Hippocampal formation (tissue), 2 donors: ENCODE results near the gene TBC1D26.
"Not testable (repeated sequence)": the region's sequence is repeated elsewhere in the genome, so short reads cannot be mapped to it uniquely, and the experiment has no call there.

Experiments used
- DNase-seq, 2 donors: peaks; one replicate each; lab custom pipeline; 2025; lab: John Stamatoyannopoulos, UW

TBC1D26 gene

DNA sequence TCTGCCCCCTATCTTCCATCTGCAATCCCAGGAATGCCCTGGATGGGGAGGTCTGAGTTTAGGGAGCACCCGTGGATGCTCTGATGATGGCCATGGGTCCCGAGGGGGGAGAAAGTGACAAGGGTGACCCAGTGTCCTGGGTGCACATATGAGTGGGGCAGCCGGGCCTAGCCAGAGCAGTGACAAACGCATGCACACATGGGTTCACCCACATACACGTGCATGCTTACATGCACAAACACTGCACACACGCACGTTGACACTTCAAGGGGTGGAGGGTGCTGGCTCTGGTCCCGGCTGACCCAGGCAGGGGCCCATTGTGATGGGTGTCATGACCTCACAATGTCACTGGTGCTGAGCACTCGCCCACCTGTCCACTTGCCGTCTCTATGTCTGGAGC lies at the start of gene TBC1D26:
Gene TBC1D26 (plus strand): TSS at position 384 of the 400 bp plus-strand sequence. CDS start 3,066 bp downstream, outside the sequence.
- not testable (repeated sequence) for DNase-seq

DNA sequence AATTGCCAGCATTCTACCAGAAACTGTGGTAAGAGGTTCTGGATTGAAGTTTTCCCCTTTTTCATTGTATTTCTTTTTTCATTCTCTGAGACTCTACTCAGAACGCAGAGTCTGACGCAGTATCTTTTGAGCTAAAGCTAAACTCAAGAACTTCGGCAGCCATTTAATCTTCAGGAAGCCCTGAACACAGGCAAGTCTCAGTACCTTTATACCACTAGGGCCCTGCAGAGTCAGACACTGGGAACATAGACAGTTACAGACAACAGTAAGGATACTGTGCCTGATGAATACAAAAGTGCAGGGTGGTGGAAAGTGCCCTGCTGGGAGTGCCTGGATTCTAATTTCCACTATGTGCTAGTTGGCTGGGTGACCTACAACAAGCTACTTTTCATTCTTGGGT lies 48.9 kb upstream of the TBC1D26 start:
- DNase-seq, result not testable (repeated sequence)

DNA sequence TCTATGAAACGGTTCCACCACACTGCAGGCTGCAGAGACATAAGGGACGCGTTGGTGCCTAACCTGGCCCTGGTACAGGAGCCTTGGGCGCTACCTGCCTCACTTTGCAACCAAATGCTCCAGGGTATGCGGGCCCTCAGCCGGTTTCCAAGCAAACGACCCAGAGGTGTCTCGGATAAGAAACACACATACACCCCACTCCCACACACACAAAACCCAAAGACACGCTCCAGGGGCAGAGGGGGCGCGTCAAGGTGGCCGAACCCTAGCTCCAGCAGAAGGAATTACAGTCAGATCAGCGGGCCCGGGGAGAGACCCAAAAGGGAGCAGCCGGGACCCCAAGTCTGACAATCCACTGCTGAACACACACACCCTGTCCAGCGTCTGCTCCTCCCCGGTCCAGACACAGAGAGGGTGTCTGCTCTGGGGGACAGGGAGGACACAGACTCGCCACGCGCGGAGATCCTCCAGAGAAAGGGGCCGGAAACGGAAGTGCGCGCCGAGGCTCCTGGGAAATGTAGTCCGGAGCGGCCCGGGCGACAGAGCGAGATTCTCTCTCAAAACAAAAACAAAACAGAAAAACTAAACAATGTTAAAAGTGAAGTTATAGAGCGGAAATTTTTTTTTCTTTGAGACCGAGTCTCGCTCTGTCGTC lies 48.1 kb upstream of the TBC1D26 start, which contains the start of gene TRIM16:
Gene TRIM16 (minus strand): TSS at position 488 of the 655 bp plus-strand sequence. CDS start 32,702 bp downstream, outside the sequence.
- DNase-seq, result peak; percentile 30 to 77

DNA sequence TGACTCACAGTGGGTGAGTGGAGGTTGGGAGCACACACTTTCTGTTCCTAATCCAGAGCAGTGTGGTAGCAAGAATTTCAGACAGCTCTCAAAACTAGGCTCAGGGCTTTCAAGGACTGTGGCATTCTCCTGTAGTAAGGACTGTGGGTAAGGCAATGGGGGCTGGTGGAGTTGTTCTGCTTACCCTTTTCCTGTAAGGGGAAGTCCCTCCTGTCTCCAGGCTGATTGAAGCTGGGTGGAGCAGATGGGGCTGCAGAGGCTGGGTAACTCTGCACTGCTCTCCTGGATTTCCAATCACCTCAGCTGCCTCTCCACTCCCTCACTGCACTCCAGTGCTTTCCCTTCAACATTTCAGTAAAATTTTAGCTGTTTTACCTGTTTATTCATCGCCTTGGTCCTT lies 44.6 kb upstream of the TBC1D26 start:
- not testable (repeated sequence) for DNase-seq

DNA sequence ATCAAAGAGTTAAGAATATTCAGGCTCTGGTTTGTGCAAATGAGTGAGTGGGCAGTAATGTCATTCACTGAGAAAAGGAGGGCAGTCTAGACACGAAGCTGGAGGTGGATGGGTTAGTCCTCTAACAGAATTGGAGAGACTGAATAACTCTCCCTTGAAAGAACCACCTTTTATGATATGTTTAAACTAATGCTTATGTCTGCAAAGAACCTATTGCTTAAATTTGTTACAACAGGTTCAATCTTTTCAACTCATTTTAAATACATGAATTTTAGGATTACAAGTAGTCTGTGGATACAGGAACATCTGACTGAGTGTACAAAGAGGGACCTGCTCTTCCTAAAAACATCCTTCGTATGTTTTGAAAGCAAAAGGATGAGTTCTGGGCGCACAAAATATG lies 33.1 kb upstream of the TBC1D26 start:
- DNase-seq, result peak in 1 of 2 donors; percentile 20

DNA sequence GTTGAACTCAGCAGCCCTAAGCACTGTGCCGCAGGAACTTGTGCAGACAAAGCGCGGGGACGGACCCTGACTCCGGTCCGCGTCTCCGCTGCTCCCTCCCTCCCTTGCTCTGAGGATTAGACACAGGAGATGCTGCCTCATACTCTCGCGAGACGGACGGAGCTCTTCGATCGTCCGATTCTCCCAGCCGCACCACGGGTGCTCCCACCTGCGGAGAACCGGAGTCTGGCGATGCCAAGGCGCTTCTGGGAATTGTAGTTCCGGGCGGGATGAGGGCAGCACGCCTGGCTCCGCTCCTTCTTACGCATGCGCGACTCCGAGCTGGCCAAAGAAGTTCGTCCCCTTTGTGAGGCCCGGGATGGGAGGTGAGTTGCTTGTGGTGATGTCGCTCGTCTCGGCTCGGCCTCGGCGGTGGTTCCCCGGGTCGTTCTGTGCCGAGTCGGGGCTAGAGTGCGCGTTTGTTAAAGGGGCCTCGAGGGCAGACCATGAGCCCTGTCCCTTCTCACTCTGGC lies 32.6 kb upstream of the TBC1D26 start, which contains the start of gene ZNF286A:
Gene ZNF286A (plus strand): TSS at position 340 of the 512 bp plus-strand sequence. CDS start 578 bp downstream, outside the sequence.
- DNase-seq, result peak; percentile 98 to 99

DNA sequence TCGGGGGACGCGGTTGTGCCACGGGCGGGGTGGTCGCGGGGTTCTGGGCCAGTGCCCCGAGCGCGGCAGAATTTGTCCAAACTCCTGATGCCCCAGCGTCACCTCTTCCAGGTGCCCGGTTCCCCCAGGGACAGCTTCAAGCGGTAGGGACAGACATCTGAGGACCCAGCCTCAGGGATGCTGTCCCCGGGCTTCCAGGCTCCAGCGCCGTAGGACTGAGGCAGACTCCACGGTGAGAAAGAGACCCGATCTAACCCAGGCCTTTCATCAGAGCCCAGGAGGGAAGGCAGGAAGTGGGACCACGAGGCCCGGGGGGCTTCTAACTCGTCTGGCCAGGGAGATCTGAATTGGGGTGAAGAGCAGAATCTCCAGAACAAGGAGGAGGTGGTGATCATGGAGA lies 32.1 kb upstream of the TBC1D26 start:
- DNase-seq, result not testable (repeated sequence)

DNA sequence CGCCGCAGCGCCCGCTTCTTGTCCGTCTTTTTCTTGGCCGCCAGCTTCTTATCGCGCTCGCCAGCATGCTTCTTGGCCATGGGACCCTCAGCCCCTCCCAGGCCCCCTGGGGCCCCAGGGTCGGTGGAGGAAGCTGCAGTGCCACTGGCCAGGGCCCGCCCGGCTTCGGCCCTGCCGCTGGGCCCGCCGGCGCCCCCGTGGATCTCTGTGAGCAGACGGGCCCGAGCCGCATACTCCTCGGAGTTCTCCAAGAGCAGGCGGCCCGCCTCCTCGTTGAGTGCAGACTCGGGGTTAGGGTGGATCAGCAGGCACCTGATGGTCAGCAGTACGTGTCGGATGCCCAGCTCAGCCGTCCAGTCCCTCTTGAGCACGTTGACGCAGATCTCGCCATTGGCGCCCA lies 27.8 kb upstream of the TBC1D26 start:
- DNase-seq, result not testable (repeated sequence)

DNA sequence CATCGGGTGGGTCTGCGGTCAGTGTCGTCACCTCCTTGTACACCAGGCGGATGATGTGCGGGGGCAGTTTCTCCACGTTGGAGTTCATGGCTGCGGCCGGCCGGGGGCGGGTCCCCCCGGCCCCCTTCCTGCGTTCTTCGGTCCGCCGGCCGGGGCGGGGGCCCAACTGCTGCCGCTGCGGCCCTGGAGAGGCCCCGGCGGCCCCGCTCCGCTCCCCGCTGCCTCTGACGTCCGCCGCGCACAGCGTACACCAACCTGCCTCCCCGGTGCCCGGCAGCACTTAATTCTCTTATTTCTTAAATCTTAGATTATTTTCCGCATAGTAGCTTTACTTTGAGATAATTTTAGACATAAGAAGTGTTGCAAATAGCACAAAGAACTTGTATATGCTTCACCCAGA lies 27.3 kb upstream of the TBC1D26 start:
- DNase-seq, result not testable (repeated sequence)

DNA sequence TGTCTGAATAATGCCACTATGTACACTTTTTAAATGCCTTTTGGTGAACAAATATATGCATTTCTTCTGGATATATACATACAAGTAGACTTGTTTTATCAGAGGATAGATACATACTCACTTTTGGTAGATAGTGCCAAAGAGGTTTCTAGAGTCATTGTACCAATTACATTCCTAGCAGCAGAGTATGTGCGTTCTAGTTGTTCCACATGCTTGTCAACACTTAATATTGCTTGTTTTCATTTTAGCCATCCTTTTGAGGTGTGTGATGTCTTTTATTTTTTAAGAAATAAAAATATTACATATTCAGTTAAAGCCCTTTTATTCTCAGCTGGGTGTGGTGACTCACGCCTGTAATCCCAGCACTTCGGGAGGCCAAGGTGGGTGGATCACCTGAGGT lies 23.2 kb upstream of the TBC1D26 start:
- not testable (repeated sequence) for DNase-seq

DNA sequence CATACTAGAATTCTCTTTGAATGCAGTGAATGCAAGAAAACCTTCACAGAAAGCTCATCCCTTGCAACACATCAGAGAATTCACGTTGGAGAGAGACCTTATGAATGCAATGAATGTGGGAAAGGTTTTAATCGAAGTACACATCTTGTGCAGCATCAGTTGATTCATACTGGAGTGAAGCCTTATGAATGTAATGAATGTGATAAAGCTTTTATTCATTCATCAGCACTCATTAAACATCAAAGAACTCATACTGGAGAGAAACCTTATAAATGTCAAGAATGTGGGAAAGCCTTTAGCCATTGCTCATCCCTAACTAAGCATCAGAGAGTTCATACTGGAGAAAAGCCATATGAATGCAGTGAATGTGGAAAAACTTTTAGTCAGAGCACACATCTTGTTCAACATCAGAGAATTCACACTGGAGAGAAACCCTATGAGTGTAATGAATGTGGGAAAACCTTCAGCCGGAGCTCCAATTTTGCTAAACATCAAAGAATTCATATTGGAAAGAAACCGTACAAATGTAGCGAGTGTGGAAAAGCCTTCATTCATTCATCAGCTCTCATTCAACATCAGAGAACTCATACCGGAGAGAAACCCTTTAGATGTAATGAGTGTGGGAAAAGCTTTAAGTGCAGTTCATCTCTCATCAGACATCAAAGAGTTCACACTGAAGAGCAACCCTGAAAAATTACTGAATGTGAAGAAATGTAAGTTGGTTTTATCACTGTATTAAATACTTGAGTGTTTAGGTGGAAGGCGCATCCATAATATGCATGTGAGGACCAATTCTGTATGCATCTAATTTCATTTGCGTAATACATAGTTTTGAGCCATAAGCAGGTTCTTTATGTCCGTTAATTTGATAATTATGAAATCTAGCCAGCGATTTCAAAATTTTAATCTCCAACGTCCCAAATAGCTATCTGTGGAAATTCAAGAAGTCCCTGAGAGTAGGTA lies 15.2 kb upstream of the TBC1D26 start:
- DNase-seq, result not testable (repeated sequence)

DNA sequence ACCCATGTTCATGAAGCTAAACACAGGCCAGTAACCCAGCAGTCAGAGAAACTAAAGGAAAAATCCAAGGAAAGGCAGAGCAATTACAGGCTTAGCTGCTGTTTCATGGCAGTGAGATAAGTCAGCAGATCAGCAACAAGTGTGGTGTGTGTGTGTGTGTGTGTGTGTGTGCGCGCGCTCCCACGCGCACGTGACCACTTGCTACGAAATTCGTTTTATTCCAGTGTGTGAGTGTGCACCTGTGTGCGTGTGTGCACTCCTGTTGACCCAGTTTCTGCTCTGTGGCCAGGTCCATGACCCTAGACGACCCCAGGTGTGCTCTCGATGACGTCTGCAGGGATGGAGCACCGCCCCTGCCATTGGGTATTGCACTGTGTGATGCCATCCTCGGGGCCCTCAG lies 1.5 kb upstream of the TBC1D26 start:
- DNase-seq, result not testable (repeated sequence)

DNA sequence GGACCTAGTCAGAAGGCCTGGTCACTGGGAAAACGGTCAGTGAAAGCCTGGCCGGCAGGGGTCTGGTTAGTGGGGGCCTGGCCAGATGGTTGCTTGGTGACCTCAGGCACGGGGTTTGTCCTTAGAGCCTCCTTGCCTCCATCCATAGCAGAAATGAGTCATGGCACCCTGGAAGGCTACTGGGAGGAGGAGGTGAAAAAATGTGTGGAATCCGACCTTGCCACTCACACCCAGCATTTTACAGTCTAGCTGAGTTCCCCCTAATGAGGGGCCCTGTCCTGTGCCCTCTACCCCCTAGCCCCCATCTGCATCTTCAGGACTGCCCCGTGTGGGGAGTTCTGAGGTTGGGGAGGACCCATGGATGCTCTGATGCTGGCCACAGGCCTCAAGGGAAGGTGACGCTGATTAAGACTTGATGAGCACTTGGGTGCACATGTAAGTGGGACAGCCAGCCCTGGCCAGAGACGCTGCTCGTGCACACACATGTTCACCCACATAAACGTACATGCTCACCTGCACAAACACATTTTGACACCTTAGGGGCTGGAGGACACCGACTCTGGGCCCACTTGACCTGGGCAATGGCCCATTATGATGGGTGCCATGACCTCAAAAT lies 1.2 kb downstream of the TBC1D26 start:
- not testable (repeated sequence) for DNase-seq

DNA sequence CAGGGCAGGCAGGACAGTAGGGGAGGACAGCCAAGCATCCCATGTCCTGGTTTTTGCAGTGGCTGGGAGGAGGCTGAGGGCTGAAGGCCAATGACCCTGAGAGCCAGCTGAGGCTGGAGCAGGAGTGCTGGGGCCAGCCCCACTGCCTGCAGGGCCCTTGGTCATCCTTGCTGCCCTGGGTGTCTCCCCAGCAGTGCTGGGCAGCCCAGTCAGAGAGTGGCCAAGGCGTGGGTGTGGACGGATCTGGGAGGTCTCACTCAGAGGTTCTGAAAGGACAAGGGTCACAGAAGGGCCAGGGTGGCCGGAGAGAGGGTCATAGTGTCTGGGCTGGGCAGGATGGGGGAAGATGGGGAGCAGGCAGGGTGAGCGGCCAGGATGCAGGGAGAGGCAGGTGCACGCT lies 4.5 kb downstream of the TBC1D26 start:
- not testable (repeated sequence) for DNase-seq

DNA sequence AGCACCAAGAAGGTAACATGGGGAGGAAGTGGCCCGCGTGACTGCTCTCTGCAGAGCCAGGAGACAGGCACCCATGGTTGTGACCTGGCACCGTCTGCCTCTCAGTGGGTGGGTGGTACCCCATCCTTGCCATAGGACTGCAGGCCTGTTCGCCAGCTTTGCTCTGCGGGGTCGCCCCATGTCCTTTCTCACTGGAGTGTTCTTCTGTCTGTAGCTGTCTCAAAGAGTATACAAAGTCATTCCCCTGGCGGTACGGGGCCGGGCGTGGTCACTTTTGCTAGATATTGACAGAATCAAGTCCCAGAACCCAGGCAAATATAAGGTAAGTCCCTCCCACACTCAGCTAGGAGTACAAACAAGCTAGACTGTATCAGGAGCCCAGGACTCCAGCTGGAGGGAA lies 6.0 kb downstream of the TBC1D26 start:
- no peak for DNase-seq

DNA sequence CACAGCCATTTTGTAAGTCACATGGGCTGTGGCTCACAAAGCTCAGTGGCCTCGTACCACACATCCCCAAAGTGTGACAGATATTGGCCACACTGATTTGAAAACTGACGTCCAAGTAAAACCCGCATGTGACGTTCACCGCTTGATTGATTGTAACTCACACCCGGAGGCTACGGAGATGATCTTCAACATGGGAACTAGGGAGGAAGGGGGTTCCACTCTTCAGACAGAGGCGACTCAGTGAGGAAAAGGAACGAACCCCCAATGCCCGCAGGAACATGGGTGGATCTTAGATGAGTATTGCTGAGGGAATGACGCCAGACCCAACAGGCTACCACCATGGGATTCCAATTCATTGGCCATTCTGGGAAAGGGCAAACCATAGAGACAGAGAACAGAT lies 7.2 kb downstream of the TBC1D26 start:
- DNase-seq, result not testable (repeated sequence)

DNA sequence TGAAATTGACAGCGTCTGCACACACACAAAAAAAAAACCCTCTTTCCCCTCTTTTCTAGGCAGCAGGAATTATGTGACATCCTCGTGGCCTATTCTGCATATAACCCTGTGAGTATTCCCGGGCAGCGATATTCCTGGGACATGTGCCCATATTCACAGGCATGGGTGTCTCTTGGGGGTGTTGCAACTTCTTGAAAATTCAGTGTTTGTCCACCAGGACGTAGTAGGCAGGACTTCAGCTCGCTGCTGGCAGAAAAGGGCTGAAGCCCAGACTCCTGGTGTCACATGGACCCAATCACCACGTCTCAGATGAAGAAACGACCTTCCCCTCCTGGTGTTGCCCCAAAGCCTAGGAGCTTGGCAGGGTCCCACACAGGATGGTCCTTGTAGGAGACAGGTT lies 8.0 kb downstream of the TBC1D26 start:
- DNase-seq, result not testable (repeated sequence)

DNA sequence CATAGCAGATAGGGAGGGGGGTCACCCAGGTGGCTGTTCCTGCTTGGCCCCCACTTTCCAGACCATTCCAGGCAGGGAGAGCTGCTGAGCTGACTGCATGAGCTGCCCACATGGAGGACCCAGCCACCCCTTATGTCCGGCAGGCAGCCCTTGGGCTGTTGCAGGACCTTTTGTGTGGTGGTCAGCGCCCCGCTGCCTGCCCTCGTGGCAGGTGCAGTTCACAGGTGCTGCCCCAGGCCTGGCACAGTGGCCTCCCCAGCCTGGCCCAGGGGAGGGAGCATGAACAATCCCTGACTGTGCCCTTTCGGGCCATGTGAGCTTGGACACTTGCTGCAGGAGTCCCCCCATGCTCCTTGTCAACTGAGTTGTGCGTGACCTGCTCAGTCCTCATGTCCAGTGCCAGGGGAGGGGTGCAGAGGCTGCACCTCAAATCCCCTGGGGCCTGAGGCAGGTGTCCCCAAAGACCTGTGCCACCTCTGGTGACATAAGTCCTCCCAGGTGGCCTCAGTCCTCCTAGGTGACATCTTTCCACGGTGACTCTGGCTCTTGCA lies 8.6 kb downstream of the TBC1D26 start:
- no peak for DNase-seq

DNA sequence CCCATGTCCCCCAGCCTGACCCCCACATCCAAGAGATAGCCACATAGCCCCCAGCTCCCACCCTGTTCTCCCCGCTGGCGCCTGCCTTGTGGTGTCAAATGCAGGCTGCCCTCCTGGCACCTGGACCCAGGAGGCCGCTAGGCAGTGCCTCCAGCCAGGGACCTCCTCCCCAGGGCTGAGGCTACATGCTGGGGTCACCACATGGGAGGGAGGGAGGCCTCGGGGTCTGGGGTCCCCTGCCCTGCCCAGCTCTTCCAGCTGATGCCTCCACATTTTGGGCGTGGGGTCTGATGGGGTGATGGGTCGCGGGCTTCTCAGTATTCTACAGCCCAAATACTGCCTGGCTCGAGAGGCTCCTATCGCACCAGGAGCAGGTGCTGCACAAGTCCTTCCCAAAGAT lies 9.5 kb downstream of the TBC1D26 start:
- DNase-seq, result no peak

DNA sequence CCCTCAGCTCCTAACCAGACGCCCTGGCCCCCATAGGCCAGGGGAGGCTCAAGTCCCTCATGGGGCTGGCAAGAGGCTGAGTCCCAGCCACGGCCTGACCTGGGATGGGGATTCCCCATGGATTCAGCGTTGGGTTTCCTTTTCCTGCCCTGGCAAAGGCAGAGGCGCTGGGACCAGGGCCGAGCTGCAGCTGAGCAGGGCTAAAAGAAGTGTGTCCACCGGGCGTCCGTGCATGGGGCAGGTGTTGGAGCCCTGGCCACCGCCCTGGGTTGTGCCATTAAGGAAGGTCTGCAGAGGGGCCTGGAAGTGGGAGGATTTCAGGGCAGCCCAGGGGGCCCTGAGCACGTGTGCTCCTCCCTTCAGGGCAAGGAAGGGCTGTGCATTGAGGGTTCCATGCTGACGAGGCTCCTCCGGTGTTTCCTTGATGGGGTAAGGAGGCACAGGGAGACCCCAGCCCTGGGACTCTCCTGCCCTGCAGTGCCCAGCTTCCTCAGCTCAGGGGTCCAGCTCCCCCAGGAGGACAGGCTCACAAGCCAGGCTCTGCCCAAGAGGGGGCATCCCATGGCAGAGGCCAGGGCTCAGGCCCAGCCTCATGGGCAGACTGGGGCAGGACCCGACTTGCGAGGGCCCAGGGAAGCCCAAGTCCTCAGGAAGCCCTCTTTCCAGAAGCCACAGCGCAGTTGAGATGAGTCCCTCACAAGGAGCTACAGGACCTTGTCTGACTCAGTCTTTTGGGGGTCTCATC lies 10.1 kb downstream of the TBC1D26 start:
- no peak for DNase-seq

DNA sequence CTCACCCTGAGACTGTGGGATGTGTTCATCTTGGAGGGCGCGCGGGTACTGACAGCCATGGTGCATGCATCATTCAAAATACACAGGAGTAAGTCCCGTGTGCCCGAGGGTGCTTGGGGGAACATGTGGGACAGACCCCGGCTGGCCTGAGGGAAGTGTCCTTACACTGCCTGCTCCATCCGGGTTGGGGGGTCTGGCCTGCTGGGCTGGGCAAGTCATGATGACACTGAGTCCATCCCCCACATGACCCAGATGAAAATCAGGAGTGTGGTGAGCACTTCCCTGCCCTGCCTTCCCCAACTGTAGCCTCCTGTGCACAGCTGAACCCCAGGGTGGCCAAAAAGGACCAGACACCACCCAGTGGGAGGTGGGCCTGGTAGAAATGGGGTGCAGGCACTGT lies 10.8 kb downstream of the TBC1D26 start:
- DNase-seq, result no peak
